NCI-H82 treated with DMSO at 0.1 percent for 48 hours (cell line): Measurements from ENCODE around the gene PTPN21.
A peak's percentile ranks its signal among the peaks of the same experiment; 100 is the strongest.

Experiments used
- DNase-seq: peaks from one replicate; lab custom pipeline; 2025; ENCODE audit not compliant: unreplicated experiment; lab: John Stamatoyannopoulos, UW

Gene PTPN21

GRCh38 chr14:88507208-88507607, 47.6 kb downstream of the PTPN21 start:
- DNase-seq, result no peak

DNA sequence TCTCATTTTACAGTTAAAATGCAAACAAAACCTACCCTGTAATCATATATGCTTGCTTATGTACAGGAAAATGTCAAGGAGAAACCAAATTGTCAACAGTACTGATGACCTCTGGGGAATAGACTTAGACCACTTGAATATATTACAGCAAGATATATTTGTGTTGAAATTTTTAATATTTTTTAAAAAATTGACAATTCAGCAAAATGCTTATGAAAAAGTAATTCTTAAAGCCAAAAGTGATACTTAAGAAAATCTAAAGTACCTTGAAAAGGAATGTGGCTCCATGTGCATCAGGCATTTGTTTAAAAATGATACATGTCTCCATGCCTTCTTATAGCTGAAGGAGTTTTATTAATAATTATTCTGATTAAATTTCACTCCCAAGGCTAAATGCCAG, 49.2 kb downstream of the PTPN21 start:
- no peak for DNase-seq

- no peak for DNase-seq
Measured at GRCh38 chr14:88504602-88505001, 50.2 kb downstream of the PTPN21 start.

- DNase-seq, result no peak
Measured at GRCh38 chr14:88503754-88504406, 50.9 kb downstream of the PTPN21 start.

DNA sequence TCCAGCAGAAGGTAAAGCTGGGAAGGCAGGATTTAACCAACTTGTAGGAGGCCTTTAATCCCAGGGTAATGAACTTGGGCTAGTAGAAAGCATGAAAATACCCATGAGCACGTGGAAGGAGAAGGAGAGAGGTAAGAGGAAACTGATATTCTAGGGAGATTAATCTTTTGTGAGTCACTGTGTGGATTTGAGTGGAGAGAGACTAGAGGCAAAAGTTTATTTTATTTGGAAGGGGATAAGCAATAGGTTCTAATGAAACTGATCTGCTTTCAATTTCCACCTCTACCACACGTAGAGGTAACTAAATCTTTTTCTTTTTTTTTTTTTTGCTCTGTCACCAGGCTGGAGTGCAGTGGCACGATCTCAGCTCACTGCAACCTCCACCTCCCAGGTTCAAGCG, 52.1 kb downstream of the PTPN21 start:
- DNase-seq, result no peak

- DNase-seq, result no peak
Measured at GRCh38 chr14:88500611-88501010, 54.2 kb downstream of the PTPN21 start.

DNA sequence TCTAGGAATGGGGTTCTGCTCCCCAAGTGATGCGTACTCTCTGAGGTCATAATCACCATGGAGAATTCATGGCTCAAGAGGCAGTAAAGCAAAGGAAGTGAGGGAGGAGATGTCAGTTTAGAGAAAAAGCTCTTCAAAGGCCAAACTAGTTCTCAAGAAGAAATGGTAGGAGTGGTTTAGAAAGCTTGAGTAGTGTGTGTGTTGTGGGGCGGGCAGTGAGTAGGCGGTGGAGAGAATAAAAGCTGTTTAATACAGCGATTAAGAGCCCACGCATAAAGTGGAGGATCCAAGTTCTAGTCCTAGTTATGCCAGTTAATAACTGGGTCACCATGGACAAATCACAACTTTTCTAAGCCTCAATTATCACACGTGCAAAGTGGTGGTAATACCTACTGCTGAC, 55.6 kb downstream of the PTPN21 start:
- no peak for DNase-seq

- no peak for DNase-seq
Measured at GRCh38 chr14:88496414-88496813, 58.4 kb downstream of the PTPN21 start.

DNA sequence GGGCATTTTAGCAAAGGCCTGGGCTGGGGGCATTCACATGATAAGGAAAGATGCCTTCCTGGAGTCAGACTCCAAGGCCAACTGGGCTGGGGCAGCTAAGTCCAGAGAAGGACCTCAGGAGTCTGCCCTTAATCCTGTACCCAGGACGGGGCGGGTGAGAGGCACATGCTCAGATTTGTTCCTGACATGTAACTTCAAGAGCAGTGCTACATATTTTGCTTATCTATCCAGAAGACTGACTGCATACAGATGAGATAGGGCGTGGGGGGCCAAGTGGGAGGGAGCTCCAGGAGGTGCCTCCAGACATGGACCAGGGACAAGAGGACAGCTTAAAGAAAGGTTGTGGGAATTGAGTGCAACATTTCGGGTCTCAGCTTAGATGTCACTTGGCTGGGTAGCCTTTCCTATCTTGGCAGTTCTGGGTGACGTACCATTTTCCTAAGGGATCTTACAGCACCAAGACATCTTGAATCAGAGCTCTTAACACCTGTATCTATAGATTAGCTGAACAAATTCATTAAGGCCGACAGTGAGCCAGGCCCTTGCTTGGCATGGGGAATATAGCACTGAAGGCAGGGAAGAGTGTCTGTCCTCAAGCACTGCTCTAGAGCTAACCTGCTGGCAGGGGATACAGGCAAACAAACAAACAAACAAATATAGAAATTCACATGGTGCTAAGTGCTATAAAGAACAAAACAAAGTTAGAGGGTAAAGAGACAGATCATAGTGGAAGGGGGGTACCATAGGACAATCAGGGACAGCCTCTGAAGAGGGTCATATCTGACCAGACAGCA, 61.2 kb downstream of the PTPN21 start:
- DNase-seq, result no peak

DNA sequence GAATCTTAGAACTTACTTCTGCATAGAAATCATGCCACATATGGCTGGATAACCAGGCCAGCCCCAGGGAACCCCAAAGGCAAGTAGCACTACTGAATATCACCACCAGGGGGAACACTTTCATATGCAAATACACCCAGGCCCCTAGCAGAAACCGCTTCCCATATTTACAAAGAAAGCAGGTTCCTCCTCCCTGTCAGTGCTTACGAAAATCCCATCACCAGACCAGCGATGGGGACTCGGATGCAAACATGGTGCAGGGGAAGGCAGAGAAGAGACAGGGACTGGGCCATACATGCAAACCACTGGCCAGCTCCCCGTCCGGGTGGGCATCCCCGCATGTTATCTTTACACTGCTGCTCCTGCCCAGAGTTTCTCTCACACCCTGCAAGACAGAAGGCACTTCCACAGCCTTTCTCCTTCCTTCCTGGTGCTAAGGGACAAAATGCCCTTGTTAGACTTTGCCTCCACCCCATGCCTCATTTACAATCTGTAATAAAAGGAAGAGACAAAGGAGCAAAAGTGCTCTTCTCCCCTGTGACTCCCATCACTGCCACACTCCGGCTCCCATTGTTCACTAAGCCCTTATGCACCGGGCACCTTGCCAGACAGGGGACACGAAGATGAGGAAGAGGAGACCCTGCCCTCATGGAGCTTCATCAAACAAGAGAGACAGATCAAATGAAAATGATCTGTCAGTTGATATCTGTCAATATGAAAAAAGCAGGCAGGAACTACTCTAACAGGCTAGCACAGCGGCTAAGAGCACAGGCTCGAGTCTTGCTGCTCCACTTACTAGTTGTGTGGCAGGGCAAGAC, 62.3 kb downstream of the PTPN21 start:
- peak; percentile 38 for DNase-seq

GRCh38 chr14:88490168-88490567, 64.6 kb downstream of the PTPN21 start:
- DNase-seq, result no peak

DNA sequence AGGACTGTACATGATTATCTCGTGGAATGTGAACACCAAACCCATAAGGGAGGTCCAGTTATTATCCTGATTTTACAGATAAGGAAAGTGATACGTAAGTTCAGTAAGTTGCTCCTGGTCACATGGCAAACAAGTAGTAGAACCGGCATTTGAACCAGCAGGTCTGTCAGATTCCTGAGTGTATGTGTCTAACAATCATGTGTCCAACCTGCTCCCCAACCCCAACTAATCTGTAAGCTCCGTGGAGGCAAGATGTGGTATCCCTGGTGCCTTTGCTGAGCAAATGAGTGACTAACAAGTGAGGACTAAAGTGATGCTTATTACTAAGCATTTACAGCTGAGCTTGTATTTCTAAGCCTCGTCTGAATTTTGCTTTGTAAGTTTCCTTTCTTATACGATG, 65.9 kb downstream of the PTPN21 start:
- DNase-seq, result no peak

DNA sequence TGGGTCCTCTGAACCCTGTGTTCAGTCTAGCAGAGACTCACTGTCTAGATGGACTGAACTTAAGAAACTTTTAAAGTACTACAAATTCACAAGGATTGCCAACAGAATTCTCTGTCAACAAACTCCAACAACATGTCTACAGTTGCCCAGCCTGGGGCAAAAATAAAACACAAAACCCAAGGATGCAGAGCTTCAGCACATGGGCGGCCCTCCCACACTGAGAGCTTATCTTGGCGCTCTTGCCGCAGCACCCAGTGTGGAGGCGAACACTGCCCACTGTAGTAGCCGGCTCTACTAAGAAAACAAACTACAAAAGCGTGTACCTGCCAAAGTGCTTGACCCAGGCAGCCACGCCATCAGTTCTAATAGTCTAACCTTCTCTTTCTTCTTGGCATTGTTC, 66.7 kb downstream of the PTPN21 start:
- DNase-seq, result no peak

DNA sequence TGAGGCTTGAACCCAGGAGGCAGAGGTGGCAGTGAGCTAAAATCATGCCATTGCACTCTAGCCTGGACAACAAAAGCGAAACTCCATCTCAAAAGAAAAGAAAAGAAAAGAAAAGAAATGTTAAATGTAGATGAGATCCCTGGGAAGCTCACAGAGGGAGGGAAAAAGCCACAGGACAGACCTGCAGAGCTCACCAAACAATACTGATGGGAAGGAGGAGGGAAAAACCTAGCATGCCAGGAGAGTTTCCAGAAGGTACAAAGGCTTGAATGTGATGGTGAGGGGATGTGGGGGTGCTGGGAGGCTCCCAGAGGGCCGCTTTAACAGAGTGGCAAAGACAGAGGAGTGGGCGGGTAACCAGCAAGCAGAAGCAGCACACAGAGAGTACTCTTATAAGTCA, 72.3 kb downstream of the PTPN21 start:
- DNase-seq, result no peak

DNA sequence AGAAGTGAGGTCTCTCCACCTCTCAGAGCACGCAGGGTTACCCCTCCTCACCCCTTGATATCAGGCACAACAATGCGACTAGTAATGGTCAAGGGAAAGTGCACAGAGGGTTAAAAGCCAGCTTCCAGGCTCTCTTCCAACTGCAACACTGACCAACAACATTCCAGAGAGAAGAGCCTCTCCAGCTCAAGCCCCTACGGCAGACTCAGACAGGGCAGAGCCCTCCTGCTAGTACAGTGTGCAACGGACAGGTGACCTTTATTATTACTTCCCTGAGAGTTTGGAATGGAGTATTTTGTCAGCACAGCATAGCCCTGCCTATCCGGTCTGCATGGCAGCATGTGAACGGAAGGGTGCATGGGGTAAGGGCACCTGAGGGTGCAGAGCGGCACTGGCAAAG, 73.0 kb downstream of the PTPN21 start:
- no peak for DNase-seq

GRCh38 chr14:88481059-88481458, 73.7 kb downstream of the PTPN21 start:
- DNase-seq, result no peak

DNA sequence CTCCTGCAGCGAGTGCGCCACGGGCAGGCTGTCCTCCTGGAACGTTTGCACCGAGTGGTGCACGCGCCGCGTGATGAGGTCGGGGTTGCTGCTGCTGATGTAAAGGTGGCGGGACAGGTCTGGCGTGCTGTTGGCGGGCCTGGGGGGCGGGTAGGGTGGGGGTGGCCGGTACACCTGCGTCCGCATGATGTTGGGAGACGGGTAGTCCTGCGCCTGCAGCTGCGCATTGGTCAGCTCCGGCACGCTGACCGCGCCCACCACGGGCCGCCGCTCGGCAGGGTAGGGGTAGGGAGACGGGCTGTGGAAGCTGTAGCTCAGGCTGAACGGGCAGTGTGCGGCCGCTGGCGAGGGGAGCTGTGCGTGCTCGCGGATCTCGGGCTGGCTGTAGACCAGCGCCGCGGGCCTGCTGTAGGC, 75.2 kb downstream of the PTPN21 start:
- no peak for DNase-seq

DNA sequence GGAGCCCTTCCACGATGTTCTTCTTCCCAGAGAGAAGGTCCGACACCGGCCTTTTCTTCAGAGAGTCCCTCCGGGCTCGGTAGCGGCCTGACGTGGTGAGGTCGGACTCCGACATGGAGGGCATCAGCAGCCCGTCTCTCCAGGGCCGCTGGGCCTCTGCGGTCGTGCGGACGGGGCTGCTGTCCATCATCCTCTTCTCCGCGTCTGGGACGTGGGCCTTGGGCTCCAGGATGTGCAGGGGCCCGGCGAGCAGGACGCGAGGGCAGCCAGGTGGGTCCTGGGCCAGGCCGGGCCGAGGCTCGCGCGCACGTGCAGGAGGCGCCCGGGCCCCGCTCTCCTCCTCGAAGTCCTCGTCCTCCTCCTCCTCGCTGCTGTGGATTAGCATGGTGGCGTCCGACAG, 75.9 kb downstream of the PTPN21 start:
- no peak for DNase-seq

DNA sequence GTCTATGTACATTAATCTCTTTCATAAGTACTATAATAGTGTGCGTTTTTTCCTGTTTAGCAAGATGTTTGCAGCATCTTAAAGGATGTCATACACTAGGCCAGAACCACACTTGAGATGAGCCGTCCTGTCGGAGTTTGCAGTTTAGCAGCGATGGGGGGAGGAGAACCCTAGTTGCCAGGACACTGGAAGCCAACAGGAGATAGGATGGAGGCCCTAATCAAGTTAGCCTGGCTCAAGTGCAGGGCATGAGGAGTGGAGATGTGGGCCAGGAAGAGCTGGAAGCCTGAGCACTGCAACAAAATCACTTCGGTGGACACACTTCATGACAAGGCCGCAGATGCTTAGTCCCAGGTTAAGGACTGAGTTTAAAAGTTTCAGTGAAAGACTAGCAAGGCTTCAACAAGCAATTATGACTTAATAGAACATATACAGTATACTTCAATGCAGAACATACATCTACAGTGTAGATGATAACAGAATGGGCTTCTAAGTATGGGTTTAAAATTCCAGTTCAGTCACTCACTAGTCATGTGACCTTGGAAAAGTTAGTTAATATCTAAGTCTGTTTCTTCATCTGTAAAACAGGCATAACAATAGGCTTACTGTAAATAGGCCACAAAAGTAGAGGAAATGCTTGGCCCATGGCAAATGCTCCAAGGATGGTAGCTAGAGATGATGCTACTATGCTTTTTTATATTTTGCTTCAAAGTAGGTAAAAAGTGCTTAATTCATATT, 77.1 kb downstream of the PTPN21 start:
- DNase-seq, result no peak

- DNase-seq, result no peak
Measured at GRCh38 chr14:88476825-88477224, 78.0 kb downstream of the PTPN21 start.

GRCh38 chr14:88476214-88476774, 78.5 kb downstream of the PTPN21 start:
- no peak for DNase-seq
